ENCODE data around the gene TJP3. TPM values are rescaled to one million over a fixed set of nuclear protein-coding genes. Genes with fewer than 3 reads are reported as not detected.

Gene TJP3
- total and polyA plus RNA-seq, 10 of the 15 experiments (the other 5 are each of a cell fraction or from before 2014, with no cell fraction given) = 0.04 to 1.2 (median 0.29) TPM; not detected in 6

DNA sequence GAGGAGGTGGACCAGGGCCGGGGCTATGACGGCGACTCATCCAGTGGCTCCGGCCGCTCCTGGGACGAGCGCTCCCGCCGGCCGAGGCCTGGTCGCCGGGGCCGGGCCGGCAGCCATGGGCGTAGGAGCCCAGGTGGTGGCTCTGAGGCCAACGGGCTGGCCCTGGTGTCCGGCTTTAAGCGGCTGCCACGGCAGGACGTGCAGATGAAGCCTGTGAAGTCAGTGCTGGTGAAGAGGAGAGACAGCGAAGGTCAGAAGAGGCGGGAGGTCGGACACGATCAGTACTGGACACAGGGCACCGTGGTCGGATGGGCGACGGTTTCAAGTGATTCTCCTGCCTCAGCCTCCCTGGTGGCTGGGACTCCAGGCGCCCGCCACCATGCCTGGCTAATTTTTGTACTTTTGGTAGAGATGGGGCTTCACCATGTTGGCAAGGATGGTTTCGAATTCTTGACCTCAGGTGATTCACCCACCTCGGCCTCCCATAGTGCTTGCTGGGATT is 22.3 kb downstream of the TJP3 start:
- no TSS peak for BruUV-seq (replicated peaks)
- ChIA-PET POLR2A (interaction anchor here (0.6 kb wide), 1 partner anchor 943 kb away, joined by 4 read pairs; no protein-coding TSS in a partner anchor), RAD21 (ENCODE audit: unreplicated experiment) (no interaction called here), SMC1A (ENCODE audit: uncharacterized antibody, unreplicated experiment) (no interaction called here), CTCF (no interaction called here)
- no peak for ATAC-seq
- Histone ChIP-seq H3K9ac (ENCODE audit: control insufficient read depth, insufficient read depth, low read length) (no peak overlapping the region), H3K4me3 (no peak overlapping the region), H3K4me2 (ENCODE audit: control insufficient read depth, insufficient read depth) (no peak overlapping the region), H3K36me3 (ENCODE audit: control insufficient read depth in 2 of 2, insufficient read depth in 2 of 2, low read length in 1 of 2) (no peaks in the 10 kb centered on the region), H3K79me2 (ENCODE audit: control insufficient read depth, insufficient read depth, low read length) (no peaks in the 10 kb centered on the region), H2AFZ (ENCODE audit: control insufficient read depth, low read depth, low read length) (no peak overlapping the region), H3K4me1 (ENCODE audit: control insufficient read depth, insufficient read depth, low read length) (no peaks in the 10 kb centered on the region), H4K20me1 (ENCODE audit: control insufficient read depth, insufficient read depth) (no peaks in the 10 kb centered on the region), H3K27ac (ENCODE audit: control insufficient read depth, insufficient read depth) (no peak overlapping the region), H3K9me3 (replicated peaks; ENCODE audit: control insufficient read depth, insufficient read depth, low read length) (no peaks in the 10 kb centered on the region), H3K27me3 (replicated peaks in 1 of 2; ENCODE audit: control insufficient read depth in 2 of 2, insufficient read depth in 2 of 2, low read length in 1 of 2) (no peaks in the 10 kb centered on the region)
- 60% methylated on average over 32 of the region's 32 CpGs for WGBS (ENCODE audit: insufficient coverage, insufficient replicate concordance, low lambda C conversion rate, missing lambda C conversion rate)
- no peak for DNase-seq (ENCODE audit: low read depth, low spot score)
- no peak for TF ChIP-seq TCF3 (IDR thresholded peaks at IDR 0.05; ENCODE audit: borderline replicate concordance, insufficient read depth, low read depth, low read length)
- no peak for TF ChIP-seq PAX5 (IDR thresholded peaks at IDR 0.05; ENCODE audit: borderline replicate concordance, low read depth, low read length)
- TF ChIP-seq, protein P1, sequence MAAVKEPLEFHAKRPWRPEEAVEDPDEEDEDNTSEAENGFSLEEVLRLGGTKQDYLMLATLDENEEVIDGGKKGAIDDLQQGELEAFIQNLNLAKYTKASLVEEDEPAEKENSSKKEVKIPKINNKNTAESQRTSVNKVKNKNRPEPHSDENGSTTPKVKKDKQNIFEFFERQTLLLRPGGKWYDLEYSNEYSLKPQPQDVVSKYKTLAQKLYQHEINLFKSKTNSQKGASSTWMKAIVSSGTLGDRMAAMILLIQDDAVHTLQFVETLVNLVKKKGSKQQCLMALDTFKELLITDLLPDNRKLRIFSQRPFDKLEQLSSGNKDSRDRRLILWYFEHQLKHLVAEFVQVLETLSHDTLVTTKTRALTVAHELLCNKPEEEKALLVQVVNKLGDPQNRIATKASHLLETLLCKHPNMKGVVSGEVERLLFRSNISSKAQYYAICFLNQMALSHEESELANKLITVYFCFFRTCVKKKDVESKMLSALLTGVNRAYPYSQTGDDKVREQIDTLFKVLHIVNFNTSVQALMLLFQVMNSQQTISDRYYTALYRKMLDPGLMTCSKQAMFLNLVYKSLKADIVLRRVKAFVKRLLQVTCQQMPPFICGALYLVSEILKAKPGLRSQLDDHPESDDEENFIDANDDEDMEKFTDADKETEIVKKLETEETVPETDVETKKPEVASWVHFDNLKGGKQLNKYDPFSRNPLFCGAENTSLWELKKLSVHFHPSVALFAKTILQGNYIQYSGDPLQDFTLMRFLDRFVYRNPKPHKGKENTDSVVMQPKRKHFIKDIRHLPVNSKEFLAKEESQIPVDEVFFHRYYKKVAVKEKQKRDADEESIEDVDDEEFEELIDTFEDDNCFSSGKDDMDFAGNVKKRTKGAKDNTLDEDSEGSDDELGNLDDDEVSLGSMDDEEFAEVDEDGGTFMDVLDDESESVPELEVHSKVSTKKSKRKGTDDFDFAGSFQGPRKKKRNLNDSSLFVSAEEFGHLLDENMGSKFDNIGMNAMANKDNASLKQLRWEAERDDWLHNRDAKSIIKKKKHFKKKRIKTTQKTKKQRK (IDR thresholded peaks at IDR 0.05; ENCODE audit: low read depth, low read length) = no peak
- TF ChIP-seq, protein P2, sequence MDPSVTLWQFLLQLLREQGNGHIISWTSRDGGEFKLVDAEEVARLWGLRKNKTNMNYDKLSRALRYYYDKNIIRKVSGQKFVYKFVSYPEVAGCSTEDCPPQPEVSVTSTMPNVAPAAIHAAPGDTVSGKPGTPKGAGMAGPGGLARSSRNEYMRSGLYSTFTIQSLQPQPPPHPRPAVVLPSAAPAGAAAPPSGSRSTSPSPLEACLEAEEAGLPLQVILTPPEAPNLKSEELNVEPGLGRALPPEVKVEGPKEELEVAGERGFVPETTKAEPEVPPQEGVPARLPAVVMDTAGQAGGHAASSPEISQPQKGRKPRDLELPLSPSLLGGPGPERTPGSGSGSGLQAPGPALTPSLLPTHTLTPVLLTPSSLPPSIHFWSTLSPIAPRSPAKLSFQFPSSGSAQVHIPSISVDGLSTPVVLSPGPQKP (IDR thresholded peaks at IDR 0.05; ENCODE audit: low read depth, low read length) = no peak
- TF ChIP-seq TCF12 (IDR thresholded peaks at IDR 0.05; ENCODE audit: low read depth, low read length) = no peak
- TF ChIP-seq, protein P3, sequence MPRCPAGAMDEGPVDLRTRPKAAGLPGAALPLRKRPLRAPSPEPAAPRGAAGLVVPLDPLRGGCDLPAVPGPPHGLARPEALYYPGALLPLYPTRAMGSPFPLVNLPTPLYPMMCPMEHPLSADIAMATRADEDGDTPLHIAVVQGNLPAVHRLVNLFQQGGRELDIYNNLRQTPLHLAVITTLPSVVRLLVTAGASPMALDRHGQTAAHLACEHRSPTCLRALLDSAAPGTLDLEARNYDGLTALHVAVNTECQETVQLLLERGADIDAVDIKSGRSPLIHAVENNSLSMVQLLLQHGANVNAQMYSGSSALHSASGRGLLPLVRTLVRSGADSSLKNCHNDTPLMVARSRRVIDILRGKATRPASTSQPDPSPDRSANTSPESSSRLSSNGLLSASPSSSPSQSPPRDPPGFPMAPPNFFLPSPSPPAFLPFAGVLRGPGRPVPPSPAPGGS (IDR thresholded peaks at IDR 0.05; ENCODE audit: borderline replicate concordance, insufficient read depth, low read depth, low read length, poor library complexity, severe bottlenecking) = no peak
- TF ChIP-seq RELB (IDR thresholded peaks at IDR 0.05; ENCODE audit: low read depth) = no peak
- no peak for TF ChIP-seq SRF (IDR thresholded peaks at IDR 0.05; ENCODE audit: low read depth in 2 of 2, low read length in 2 of 2)
- no peak for TF ChIP-seq RELA (IDR thresholded peaks at IDR 0.05; ENCODE audit: borderline replicate concordance, partially characterized antibody)
- no peak for TF ChIP-seq MYB (IDR thresholded peaks at IDR 0.05; ENCODE audit: borderline replicate concordance, low read depth, low read length)
- no peak for FAIRE-seq
- in situ Hi-C loops (cut with MboI) = no loop called here
- intact Hi-C loops (cut with micrococcal nuclease; ENCODE audit: unreplicated experiment) = no loop called here

Measured in GM12878 (cell line).